Measurements from ENCODE around the gene NUDT7. TPM values are rescaled to one million over a fixed set of nuclear protein-coding genes. Genes with fewer than 3 reads are reported as not detected.

NUDT7 gene
- total RNA-seq, 1 donor from 2014 or later: 1.4 TPM

- no peaks in the 10 kb centered on the region for H3K27me3 Mint-ChIP-seq (ENCODE audit: unreplicated experiment)
- no peak overlapping the region for H3K4me3 Mint-ChIP-seq (ENCODE audit: unreplicated experiment)
- H3K27ac Mint-ChIP-seq (ENCODE audit: unreplicated experiment): no peak overlapping the region
- H3K36me3 Mint-ChIP-seq (ENCODE audit: unreplicated experiment): no peaks in the 10 kb centered on the region
- no peak for DNase-seq (ENCODE audit: extremely low spot score, unreplicated experiment)
- peaks cover 25% of the 10 kb centered on the region for H3K9me3 Mint-ChIP-seq (ENCODE audit: unreplicated experiment)
- no peaks in the 10 kb centered on the region for H3K4me1 Mint-ChIP-seq (ENCODE audit: unreplicated experiment)
- TF ChIP-seq, protein P1, sequence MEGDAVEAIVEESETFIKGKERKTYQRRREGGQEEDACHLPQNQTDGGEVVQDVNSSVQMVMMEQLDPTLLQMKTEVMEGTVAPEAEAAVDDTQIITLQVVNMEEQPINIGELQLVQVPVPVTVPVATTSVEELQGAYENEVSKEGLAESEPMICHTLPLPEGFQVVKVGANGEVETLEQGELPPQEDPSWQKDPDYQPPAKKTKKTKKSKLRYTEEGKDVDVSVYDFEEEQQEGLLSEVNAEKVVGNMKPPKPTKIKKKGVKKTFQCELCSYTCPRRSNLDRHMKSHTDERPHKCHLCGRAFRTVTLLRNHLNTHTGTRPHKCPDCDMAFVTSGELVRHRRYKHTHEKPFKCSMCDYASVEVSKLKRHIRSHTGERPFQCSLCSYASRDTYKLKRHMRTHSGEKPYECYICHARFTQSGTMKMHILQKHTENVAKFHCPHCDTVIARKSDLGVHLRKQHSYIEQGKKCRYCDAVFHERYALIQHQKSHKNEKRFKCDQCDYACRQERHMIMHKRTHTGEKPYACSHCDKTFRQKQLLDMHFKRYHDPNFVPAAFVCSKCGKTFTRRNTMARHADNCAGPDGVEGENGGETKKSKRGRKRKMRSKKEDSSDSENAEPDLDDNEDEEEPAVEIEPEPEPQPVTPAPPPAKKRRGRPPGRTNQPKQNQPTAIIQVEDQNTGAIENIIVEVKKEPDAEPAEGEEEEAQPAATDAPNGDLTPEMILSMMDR (IDR thresholded peaks at IDR 0.05): no peak
Measured at GRCh38 chr16:77759821-77760220, 37.5 kb downstream of the NUDT7 start.

- H3K27me3 Mint-ChIP-seq (ENCODE audit: unreplicated experiment): no peaks in the 10 kb centered on the region
- no peak overlapping the region for H3K4me3 Mint-ChIP-seq (ENCODE audit: unreplicated experiment)
- no peak for DNase-seq (ENCODE audit: extremely low spot score, unreplicated experiment)
- TF ChIP-seq, protein P1 (IDR thresholded peaks at IDR 0.05): no peak
- H3K4me1 Mint-ChIP-seq (ENCODE audit: unreplicated experiment): no peaks in the 10 kb centered on the region
- H3K9me3 Mint-ChIP-seq (ENCODE audit: unreplicated experiment): peaks cover 28% of the 10 kb centered on the region
- H3K27ac Mint-ChIP-seq (ENCODE audit: unreplicated experiment): no peak overlapping the region
- no peaks in the 10 kb centered on the region for H3K36me3 Mint-ChIP-seq (ENCODE audit: unreplicated experiment)
Measured at GRCh38 chr16:77760800-77761199, 38.5 kb downstream of the NUDT7 start.

DNA sequence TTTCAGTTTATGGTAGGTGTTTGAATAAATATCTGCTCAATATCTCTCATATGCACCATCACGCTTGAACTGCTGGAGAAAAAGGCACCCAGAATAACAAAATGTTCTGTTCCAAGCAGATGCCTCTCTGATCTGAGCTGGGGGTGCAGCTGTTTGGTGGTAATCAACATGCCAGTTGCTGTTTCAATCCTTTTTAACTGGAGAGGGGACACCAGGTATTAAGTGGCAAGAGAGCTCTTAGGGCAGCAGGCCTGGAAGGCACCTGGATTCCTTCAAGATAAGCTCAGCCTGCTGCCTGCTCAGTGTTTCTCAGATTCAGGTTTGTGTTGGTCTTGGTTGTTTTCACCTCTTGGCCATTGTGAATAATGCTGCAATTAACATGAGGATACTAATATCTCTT is 38.9 kb downstream of the NUDT7 start:
- H3K9me3 Mint-ChIP-seq (ENCODE audit: unreplicated experiment): peaks cover 26% of the 10 kb centered on the region
- H3K27ac Mint-ChIP-seq (ENCODE audit: unreplicated experiment): no peak overlapping the region
- TF ChIP-seq, protein P1 (IDR thresholded peaks at IDR 0.05): no peak
- H3K36me3 Mint-ChIP-seq (ENCODE audit: unreplicated experiment): no peaks in the 10 kb centered on the region
- no peaks in the 10 kb centered on the region for H3K27me3 Mint-ChIP-seq (ENCODE audit: unreplicated experiment)
- DNase-seq (ENCODE audit: extremely low spot score, unreplicated experiment): no peak
- H3K4me3 Mint-ChIP-seq (ENCODE audit: unreplicated experiment): no peak overlapping the region
- no peaks in the 10 kb centered on the region for H3K4me1 Mint-ChIP-seq (ENCODE audit: unreplicated experiment)

DNA sequence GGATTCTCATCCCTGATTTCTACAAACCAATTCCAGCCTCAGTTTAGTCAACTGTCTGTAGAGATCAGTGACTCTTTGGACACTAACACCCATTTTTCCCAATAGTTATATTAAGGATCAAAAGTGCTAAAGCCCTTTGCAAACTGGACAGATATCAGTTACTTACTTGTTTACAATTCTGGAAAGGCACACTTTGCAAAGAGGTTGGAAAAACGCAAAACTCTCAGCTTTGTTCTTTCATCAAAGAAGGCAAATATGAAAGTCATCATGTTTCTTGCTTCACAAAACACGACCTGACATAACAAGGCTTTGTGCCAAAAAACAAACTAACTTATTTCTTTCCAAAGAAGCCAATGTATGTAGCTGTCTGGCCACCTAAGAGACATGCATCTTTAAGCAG is 39.9 kb downstream of the NUDT7 start:
- H3K4me3 Mint-ChIP-seq (ENCODE audit: unreplicated experiment): no peak overlapping the region
- no peaks in the 10 kb centered on the region for H3K27me3 Mint-ChIP-seq (ENCODE audit: unreplicated experiment)
- no peaks in the 10 kb centered on the region for H3K36me3 Mint-ChIP-seq (ENCODE audit: unreplicated experiment)
- no peak for DNase-seq (ENCODE audit: extremely low spot score, unreplicated experiment)
- TF ChIP-seq, protein P1 (IDR thresholded peaks at IDR 0.05): no peak
- no peak overlapping the region for H3K27ac Mint-ChIP-seq (ENCODE audit: unreplicated experiment)
- H3K4me1 Mint-ChIP-seq (ENCODE audit: unreplicated experiment): no peaks in the 10 kb centered on the region
- peaks cover 22% of the 10 kb centered on the region for H3K9me3 Mint-ChIP-seq (ENCODE audit: unreplicated experiment)

- Mint-ChIP-seq H3K9me3 (ENCODE audit: unreplicated experiment) (peaks cover 18% of the 10 kb centered on the region), H3K4me3 (ENCODE audit: unreplicated experiment) (no peak overlapping the region), H3K36me3 (ENCODE audit: unreplicated experiment) (no peaks in the 10 kb centered on the region), H3K27me3 (ENCODE audit: unreplicated experiment) (no peaks in the 10 kb centered on the region), H3K27ac (ENCODE audit: unreplicated experiment) (no peak overlapping the region), H3K4me1 (ENCODE audit: unreplicated experiment) (no peaks in the 10 kb centered on the region)
- DNase-seq (ENCODE audit: extremely low spot score, unreplicated experiment): no peak
- TF ChIP-seq, protein P1 (IDR thresholded peaks at IDR 0.05): no peak
Measured at GRCh38 chr16:77763994-77764393, 41.7 kb downstream of the NUDT7 start.

Data from osteocyte (in vitro differentiated cells).